Activated CD8-positive, alpha-beta memory T cell treated with anti-CD3 and anti-CD28 coated beads, Interleukin-2, amount 50 U/mL, for 24 hours (primary cell): Measurements from ENCODE around the gene MIP.
"Not testable (repeated sequence)": the region's sequence is repeated elsewhere in the genome, so short reads cannot be mapped to it uniquely, and the experiment has no call there.

Experiments
- DNase-seq: peaks from one replicate; pipeline ENCODE4 v3.0.0-alpha.2; 2020; ENCODE audit errors: extremely low read depth

Gene MIP

GRCh38 chr12:56410768-56411167 lies 43.7 kb downstream of the MIP start:
- DNase-seq = no peak

GRCh38 chr12:56408799-56409417 lies 45.5 kb downstream of the MIP start:
- DNase-seq = no peak

- DNase-seq = not testable (repeated sequence)
Measured at GRCh38 chr12:56404227-56404626, 50.2 kb downstream of the MIP start.

- DNase-seq = not testable (repeated sequence)
Measured at GRCh38 chr12:56401612-56402011, 52.8 kb downstream of the MIP start.

GRCh38 chr12:56401125-56401524 lies 53.3 kb downstream of the MIP start:
- DNase-seq = not testable (repeated sequence)
